IMR-90 (cell line): ENCODE data around the gene NUAK1.

ENCODE experiments used
- CTCF ChIP-seq: conservative IDR thresholded peaks from 2 replicates; pipeline ENCODE4 v1.5.1; 2012; ENCODE audit warnings: mild to moderate bottlenecking, low read depth, low read length, improper control_type of control experiment
- POLR2A ChIP-seq: IDR thresholded peaks from 2 replicates; pipeline ENCODE4 v1.6.1; 2012; ENCODE audit warnings: mild to moderate bottlenecking, low read depth, low read length
- RAD21 ChIP-seq: IDR thresholded peaks from 2 replicates; pipeline ENCODE4 v1.6.1; 2012; ENCODE audit warnings: low read length, improper control_type of control experiment
- SMC3 ChIP-seq: fragments of 150-350 bp; IDR thresholded peaks from 2 replicates; pipeline ENCODE4 v1.6.1; 2016; ENCODE audit warnings: low read depth, mild to moderate bottlenecking, antibody characterized with exemption, low read length, moderate library complexity

GRCh38 chr12:106152334-106152733 lies 13.6 kb upstream of the NUAK1 start:
- no peak for TF ChIP-seq CTCF
- TF ChIP-seq POLR2A, result no peak
- TF ChIP-seq RAD21, result no peak
- TF ChIP-seq SMC3, result no peak
